Parathyroid adenoma (tissue), 2 donors: ENCODE data around the gene CLIP1.

Source experiments
- H2AFZ ChIP-seq: fragments of 300-600 bp; sonication (generic); one replicate; pipeline ENCODE4 v1.7.0; 2017; ENCODE audit warnings: antibody characterized with exemption, mild to moderate bottlenecking
- H3K27ac ChIP-seq: fragments of 300-600 bp; sonication (generic); one replicate; pipeline ENCODE4 v1.7.0; 2017
- H3K27me3 ChIP-seq: fragments of 300-600 bp; sonication (generic); one replicate; pipeline ENCODE4 v1.7.0; 2017; ENCODE audit warnings: low read length; ENCODE audit not compliant: control insufficient read depth, insufficient read depth
- H3K36me3 ChIP-seq: fragments of 300-600 bp; sonication (generic); one replicate; pipeline ENCODE4 v1.7.0; 2017; ENCODE audit warnings: low read length; ENCODE audit not compliant: control insufficient read depth, insufficient read depth
- H3K4me1 ChIP-seq: fragments of 300-600 bp; sonication (generic); one replicate; pipeline ENCODE4 v1.7.0; 2017; ENCODE audit warnings: control low read depth
- H3K4me2 ChIP-seq: fragments of 300-600 bp; sonication (generic); one replicate; pipeline ENCODE4 v1.7.0; 2017; ENCODE audit warnings: low read length
- H3K4me3 ChIP-seq: fragments of 300-600 bp; sonication (generic); one replicate; pipeline ENCODE4 v1.7.0; 2017; ENCODE audit warnings: low read depth, low read length
- H3K79me2 ChIP-seq: fragments of 300-600 bp; sonication (generic); one replicate; pipeline ENCODE4 v1.7.0; 2017; ENCODE audit warnings: control low read depth
- H3K9ac ChIP-seq: fragments of 300-600 bp; sonication (generic); one replicate; pipeline ENCODE4 v1.7.0; 2017; ENCODE audit warnings: mild to moderate bottlenecking
- H3K9me3 ChIP-seq: fragments of 300-600 bp; sonication (generic); one replicate; pipeline ENCODE4 v1.7.0; 2017; ENCODE audit warnings: low read length; ENCODE audit not compliant: control insufficient read depth
- TF ChIP-seq, protein P1 (sequence below): fragments of 300-600 bp; sonication (generic); IDR thresholded peaks from one replicate; pipeline ENCODE4 v1.7.0; 2017; ENCODE audit warnings: antibody characterized with exemption, mild to moderate bottlenecking
- donor health status: primary hyperparathyroidism.

The CLIP1 gene

DNA sequence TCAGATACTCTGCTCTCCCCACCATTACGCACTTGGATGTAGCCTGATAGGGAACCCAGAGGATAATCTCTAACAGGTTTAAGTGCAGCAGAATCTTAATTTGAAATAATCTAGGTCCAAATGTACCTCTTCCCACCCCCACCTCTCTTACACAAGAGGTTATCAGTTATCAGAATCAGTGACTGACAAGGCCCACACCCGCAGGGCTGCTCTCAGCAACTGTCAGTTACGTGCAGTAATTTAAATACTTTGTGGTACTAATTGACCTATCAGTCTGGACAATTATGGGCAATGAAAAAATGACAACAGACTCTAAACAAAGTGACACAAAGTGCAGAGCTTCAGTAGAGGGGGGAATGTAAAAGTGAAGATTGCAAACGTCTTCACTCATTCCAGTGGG is 74.0 kb downstream of the CLIP1 start:
- no peak overlapping the region for H3K27ac ChIP-seq
- H3K27me3 ChIP-seq: no peaks in the 10 kb centered on the region
- TF ChIP-seq, protein P1, sequence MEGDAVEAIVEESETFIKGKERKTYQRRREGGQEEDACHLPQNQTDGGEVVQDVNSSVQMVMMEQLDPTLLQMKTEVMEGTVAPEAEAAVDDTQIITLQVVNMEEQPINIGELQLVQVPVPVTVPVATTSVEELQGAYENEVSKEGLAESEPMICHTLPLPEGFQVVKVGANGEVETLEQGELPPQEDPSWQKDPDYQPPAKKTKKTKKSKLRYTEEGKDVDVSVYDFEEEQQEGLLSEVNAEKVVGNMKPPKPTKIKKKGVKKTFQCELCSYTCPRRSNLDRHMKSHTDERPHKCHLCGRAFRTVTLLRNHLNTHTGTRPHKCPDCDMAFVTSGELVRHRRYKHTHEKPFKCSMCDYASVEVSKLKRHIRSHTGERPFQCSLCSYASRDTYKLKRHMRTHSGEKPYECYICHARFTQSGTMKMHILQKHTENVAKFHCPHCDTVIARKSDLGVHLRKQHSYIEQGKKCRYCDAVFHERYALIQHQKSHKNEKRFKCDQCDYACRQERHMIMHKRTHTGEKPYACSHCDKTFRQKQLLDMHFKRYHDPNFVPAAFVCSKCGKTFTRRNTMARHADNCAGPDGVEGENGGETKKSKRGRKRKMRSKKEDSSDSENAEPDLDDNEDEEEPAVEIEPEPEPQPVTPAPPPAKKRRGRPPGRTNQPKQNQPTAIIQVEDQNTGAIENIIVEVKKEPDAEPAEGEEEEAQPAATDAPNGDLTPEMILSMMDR: no peak
- H3K79me2 ChIP-seq: no peaks in the 10 kb centered on the region
- no peak overlapping the region for H3K4me3 ChIP-seq
- no peak overlapping the region for H3K4me2 ChIP-seq
- H3K4me1 ChIP-seq: peaks cover 3% of the 10 kb centered on the region
- no peak overlapping the region for H2AFZ ChIP-seq
- no peak overlapping the region for H3K9ac ChIP-seq
- no peaks in the 10 kb centered on the region for H3K9me3 ChIP-seq
- H3K36me3 ChIP-seq: no peaks in the 10 kb centered on the region

DNA sequence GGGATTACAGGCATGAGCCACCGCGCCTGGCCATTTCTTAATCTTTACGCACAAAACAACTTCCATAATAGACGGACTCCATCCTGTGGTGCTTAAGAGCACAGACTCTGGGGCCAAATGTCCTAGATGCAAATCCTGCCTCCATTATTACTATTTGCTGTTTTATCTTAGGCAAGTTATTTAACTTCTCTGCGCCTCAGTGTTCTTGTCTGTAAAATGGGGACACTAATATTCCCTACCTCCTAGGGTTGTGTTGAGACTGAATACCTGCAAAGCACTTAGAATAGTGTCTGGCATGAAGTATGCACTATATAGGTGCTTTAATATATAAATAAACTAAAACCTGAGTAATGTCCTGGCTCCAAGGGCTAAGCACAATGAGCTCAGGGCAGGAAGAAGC is 76.4 kb downstream of the CLIP1 start:
- H3K27me3 ChIP-seq: no peaks in the 10 kb centered on the region
- H2AFZ ChIP-seq: no peak overlapping the region
- no peak overlapping the region for H3K9ac ChIP-seq
- TF ChIP-seq, protein P1: no peak
- peaks cover 3% of the 10 kb centered on the region for H3K4me1 ChIP-seq
- H3K36me3 ChIP-seq: no peaks in the 10 kb centered on the region
- H3K9me3 ChIP-seq: no peaks in the 10 kb centered on the region
- H3K4me2 ChIP-seq: no peak overlapping the region
- H3K27ac ChIP-seq: no peak overlapping the region
- no peak overlapping the region for H3K4me3 ChIP-seq
- no peaks in the 10 kb centered on the region for H3K79me2 ChIP-seq

DNA sequence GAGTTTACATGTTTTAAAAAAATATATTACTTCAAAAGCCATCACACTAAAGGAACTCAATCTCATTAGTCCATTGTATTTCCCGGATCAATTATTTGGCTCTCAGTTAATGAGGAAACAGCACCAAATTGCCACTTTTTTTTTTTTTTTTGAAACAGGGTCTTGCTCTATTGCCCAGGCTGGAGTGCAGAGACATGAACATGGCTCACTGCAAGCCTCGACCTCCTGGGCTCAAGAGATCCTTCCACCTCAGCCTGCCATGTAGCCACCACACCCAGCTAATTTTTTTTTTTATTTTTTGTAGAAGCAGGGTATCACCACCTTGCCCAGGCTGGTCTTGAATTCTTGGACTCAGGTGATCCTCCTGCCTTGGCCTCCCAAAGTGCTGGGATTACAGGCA is 77.4 kb downstream of the CLIP1 start:
- no peak overlapping the region for H3K4me3 ChIP-seq
- H3K4me1 ChIP-seq: peaks cover 3% of the 10 kb centered on the region
- no peaks in the 10 kb centered on the region for H3K79me2 ChIP-seq
- H3K9ac ChIP-seq: no peak overlapping the region
- H3K9me3 ChIP-seq: no peaks in the 10 kb centered on the region
- TF ChIP-seq, protein P1: no peak
- no peaks in the 10 kb centered on the region for H3K27me3 ChIP-seq
- H3K27ac ChIP-seq: no peak overlapping the region
- H3K4me2 ChIP-seq: no peak overlapping the region
- no peak overlapping the region for H2AFZ ChIP-seq
- no peaks in the 10 kb centered on the region for H3K36me3 ChIP-seq

DNA sequence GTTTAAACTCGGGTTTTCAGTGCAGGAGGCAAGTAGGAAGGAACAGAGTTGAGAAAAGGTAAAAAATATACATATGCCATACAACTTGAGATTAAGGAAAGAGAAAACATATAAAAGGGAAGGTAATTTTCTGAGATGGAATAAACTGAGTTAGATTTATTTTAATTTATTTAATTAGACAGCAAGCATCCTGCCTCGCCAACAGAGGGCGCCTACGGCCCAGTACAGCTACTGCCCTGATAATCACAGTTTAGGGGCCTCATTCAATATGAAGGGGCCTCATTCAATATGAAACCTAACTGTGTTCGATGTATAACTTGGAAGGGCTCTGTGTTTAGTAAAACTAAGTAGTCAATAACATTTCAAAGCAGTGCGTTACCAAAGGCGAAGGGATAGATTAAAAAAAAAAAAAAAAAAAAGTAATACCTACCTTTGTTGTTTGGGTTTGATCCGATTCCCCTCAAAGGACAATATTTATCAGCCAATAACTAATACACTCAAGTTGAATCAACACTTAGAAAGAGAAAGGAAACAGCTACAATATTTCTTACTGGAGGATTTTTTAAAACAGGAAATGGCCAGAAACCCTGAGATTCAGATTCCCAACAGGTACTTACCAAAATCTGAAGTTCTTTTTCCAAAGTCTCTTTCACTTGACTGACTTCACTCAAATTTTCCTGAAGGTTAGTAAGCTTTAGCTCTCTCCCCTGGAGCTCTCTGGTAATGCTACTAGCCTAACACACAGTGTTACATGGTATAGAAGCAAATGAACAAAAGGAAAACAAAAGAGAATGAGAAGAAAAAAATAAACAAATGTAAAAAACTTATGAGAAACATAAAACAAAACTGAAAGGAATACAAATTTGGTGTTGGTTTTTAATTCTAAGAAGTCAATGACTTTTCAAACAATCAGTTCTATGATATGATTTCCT is 86.2 kb downstream of the CLIP1 start:
- Histone ChIP-seq H3K4me3 (no peak overlapping the region), H3K9me3 (no peaks in the 10 kb centered on the region), H3K9ac (no peak overlapping the region), H3K36me3 (no peaks in the 10 kb centered on the region), H2AFZ (no peak overlapping the region), H3K27ac (no peak overlapping the region), H3K27me3 (no peaks in the 10 kb centered on the region), H3K79me2 (no peaks in the 10 kb centered on the region), H3K4me2 (no peak overlapping the region), H3K4me1 (no peaks in the 10 kb centered on the region)
- TF ChIP-seq, protein P1: peak; percentile 74
